HG02588 (cell line): ENCODE data around the gene PTPN6.

Source experiments
- ATAC-seq: cut with Tn5 transposase; IDR thresholded peaks from one replicate; pipeline ENCODE4 v1.9.1; 2021; ENCODE audit warnings: mild to moderate bottlenecking, moderate library complexity; ENCODE audit not compliant: unreplicated experiment

Gene PTPN6

DNA sequence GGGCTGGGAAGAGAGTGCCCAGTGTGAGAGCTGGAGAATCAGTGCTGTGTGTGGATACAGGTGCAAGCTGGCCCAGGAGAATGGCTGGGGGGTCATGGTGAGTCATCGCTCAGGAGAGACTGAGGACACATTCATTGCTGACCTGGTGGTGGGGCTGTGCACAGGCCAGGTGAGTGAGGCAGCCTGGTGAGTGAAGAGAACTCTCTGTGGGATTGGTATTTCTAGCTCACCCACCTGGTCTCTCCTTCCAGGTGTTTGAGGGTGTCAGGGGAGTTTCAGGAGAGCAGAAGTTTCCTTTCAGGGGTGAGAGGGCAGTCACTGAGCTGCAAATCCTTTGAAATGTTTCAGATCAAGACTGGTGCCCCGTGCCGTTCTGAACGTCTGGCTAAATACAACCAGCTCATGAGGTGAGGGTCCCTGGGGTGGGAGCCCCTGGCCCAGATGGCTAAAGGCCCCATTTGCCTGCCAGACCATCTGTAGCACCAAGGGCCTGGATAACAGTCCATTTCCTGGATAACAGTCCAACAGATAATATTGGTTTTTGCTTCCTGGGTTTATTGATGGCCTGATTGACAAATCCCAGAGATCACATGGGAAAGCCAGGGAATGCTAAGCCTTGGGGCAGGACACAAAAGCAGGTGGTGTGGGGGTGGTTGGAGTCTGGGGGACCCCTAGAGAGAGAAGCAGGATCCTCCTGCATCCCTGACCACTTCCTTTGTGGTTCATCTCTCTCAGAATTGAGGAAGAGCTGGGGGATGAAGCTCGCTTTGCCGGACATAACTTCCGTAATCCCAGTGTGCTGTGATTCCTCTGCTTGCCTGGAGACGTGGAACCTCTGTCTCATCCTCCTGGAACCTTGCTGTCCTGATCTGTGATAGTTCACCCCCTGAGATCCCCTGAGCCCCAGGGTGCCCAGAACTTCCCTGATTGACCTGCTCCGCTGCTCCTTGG is 28.9 kb upstream of the PTPN6 start:
- no peak for ATAC-seq

DNA sequence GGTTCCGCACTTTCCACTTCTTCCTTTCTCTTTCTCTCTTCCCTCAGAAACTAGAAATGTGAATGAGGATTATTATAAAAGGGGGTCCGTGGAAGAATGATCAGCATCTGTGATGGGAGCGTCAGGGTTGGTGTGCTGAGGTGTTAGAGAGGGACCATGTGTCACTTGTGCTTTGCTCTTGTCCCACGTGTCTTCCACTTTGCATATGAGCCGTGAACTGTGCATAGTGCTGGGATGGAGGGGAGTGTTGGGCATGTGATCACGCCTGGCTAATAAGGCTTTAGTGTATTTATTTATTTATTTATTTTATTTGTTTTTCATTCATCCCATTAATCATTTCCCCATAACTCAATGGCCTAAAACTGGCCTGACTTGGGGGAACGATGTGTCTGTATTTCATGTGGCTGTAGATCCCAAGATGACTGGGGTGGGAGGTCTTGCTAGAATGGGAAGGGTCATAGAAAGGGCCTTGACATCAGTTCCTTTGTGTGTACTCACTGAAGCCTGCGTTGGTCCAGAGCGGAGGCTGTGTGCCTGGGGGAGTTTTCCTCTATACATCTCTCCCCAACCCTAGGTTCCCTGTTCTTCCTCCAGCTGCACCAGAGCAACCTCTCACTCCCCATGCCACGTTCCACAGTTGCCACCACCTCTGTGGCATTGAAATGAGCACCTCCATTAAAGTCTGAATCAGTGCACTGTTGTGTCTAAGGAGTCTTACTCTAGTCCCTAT is 28.0 kb upstream of the PTPN6 start:
- no peak for ATAC-seq

DNA sequence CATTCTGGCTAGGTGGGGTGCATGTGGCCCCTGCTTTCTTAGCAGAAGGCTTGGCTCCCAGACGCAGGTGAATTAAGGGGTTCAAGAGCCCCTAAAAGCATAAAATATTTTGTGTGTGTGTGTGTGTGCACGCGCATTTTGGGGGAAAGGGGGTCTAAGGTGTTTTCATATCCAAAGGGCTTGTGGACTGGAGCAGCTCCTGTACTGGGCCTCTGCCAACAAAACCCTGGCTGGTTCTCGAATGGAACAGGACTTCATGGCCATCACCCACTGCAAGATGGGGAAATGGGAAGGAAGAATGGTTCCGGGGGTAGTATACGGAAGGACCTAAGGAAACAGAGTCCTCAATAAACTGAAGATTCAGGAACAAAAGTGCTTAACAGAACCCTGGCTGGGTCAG is 27.3 kb upstream of the PTPN6 start:
- ATAC-seq: no peak

DNA sequence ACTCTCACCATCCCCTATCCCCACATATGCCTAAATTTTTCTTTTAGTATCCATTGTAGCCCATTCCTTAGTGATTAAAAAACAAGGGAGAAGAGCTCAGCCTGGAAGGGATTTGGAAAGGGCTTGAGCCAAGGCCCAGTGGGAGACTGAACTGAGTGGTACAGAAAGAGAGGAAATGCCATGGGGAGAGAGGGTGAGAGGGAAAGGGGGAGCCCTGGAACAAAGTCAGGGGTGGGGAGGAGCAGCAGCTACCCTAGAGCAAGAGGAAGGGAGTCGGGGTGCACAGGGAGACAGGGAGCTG is 26.0 kb upstream of the PTPN6 start:
- ATAC-seq: no peak

DNA sequence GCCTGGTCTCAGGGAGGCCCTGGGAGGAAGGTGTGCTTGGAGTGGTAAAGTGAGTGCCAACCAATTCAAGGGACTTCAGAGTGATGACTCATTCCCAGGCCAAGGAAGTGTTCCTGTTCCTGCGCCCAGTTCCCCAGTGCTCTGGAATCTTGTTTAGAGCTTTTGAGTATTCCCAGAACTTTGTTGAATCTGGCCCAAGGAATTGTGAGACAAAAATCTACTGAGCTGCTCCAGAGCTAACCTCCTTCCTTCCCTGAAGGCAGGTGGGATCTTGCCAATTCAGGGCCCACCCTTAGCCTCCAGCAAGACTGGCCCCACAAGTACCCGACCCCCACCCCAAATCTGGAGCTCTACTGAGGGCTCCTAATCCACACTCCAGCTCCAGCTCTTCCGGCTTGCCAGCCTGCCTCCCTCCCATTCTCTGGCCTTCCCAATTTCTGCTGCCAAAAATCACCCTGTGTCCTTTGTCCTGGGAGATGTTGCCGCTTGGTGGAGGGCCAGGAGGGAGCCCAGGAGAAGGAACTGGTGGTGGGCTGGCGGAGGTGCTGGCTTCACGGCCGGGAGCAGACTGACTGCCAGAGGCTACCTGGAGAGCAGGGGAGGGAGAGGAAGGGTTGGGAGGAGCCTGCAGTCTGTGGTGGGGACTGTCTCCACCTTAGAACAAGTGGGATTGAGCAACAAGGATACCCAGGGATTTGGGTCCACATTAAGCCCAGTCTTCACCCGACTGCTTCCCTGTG is 25.4 kb upstream of the PTPN6 start:
- no peak for ATAC-seq

DNA sequence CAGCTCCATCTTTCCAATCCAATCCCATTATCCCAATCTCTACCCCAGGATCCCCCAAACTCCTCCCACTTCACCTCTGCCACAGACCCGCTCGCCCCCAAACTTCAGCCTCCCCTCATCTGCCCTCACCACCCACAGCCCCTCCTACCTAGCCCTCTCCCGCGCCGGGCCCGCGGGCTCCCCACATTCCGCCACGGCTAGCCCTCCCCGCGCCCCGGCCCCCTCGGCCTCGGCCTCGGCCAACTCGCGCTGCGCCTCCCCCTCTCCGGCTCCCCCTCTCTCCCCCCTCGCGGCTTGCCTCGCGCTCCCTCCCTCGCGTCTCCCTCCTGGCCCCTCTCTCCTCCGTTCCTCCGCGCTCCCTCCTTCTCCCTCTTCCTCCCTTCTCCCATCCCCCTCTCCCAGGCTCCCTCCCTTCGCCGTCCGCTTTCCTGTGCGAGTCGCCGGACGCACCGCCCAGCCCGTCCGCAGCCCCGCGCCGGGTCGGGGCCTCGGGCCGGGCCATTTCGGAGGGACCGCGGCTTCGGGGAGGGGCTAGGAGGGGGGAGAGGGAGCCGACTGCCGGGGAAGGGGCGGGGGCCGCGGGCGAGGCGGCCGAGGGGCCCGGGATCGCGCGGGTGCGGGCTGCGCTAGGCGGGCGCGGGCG is 23.7 kb upstream of the PTPN6 start, which contains the start of gene ATN1:
TSS of gene ATN1 (plus strand) at position 581 of the 643 bp plus-strand sequence. CDS start 6,043 bp downstream, outside the sequence.
- no peak for ATAC-seq

DNA sequence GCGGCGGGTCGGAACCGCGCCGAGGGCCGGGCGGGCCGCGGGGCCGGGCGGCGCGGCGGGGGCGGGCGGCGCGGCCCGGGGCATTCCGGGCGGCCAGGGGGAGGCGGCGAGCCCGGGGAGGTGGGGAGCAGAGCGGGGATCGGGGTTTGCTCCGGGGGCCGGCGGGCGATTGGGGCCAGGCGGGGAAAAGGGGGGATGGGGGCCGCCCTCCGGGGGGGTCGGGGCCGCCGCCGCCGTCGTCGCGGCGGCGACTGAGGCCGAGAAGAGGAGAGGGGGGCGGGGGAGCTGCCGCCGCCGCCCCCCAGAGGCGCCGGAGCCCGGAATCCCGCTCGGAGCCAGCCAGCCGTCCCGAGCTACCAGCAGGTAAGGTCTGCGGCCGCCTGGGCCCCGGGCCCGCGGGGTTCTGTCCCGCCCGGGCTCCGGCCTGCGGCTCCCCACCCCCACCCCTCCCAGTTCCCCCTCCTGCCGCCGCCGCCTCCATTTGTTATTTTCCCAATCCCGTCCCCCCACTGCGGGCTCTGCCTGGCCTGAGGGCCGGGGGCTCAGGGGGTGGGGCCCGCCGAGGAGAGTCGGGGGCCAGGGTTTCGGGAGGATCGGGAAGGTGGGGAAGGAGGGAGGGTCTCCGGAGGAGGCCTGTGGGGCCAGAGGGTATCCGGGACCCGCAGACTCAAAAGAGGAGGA is 23.0 kb upstream of the PTPN6 start:
- ATAC-seq: no peak

DNA sequence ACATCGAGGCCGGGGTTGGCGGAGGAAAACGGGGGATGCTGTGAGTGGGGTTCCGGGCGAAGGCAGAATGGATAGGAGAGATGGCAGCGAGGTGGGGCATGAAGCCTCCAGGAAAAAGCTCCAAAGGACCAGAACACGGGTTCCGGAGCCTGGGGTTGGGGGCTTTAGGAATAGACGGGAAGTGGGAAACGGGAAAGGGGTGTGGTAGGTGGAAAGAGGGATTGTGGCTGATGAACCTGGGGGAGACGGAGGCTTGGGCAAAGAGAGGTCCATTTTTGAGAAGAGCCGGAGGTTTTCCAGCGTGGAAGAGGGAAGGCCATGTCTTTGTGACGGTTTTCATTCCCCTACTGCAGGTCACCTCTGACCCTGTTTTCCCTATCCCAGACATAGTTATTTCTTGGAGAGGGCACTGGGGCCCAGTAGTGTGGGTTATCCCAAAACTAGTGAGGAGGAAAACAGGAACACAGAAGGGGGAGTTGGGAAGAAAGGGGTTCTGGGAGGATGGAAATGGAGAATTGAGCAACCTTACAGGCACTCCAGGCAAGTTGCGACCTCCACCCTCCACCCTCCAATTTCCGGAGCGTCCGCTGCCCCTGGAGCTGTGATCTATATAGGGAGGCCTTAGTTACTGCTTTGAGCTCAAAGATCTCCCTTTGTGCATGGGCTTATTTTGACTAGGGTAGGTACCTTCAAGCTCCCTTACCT is 22.3 kb upstream of the PTPN6 start:
- ATAC-seq: no peak

DNA sequence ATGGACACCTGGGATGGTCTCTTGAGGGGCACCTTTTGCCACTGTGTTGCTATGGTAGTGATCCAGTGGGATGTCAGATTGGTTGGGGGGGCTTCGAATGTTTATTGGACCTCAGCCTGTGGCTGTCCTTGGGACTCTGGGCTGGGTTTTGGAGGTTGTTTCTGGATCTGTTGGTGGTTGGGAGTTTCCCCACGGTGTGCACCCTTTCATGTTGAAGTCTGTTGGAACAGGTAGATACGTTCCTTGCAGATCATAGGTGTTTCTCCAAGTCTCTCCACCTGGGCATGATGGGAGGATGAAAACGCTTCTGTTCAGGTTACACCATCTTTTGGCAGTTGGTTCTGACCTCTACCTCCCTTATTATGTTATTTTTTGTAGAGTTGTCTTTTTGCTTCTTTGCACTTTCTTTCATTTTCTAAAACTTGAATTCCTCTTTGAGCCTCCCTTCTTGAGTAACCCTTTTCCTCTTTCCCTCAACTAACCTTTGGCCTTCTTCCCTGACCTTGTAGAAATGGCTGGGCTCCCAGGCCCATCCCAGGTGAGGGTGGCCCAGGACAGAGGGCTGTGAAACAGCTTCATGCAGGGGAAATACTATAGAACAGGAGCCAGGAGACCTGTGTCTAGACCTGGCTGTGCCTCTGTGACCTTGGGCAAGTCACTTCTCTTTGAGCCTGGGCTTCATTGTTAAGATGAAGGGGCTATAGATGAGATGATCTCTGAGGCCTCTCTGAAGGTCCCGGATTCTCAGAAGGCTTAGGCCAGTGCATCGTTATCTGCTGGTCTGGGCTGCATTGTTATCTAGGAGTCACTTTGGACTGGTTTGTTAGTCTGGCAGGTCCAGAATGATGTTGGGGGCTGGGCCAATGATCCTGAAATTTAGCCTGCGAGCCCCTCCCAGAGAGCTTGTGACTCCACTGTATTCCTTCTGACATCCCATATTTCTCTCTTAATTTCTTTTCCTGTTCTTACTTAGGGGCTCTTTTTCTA is 21.4 kb upstream of the PTPN6 start:
- no peak for ATAC-seq

DNA sequence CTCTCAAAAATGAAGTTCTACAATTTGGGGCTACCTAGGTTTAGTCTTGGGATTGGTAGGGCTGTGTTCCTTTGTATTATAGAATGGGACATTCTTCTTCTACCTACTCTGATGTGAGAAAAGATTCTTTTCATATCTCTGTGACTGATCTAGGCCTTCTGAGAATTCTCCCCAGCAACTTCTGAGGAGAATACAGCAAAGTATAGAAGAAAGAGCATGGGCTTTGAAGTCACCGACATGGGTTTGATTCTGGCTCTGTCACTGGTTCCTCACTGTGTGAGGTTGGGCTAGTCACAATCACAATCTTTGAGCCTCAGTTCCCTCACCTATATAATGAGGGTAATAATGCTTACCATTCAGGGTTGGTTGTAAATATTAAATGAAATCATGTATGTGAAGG is 18.4 kb upstream of the PTPN6 start:
- ATAC-seq: no peak

DNA sequence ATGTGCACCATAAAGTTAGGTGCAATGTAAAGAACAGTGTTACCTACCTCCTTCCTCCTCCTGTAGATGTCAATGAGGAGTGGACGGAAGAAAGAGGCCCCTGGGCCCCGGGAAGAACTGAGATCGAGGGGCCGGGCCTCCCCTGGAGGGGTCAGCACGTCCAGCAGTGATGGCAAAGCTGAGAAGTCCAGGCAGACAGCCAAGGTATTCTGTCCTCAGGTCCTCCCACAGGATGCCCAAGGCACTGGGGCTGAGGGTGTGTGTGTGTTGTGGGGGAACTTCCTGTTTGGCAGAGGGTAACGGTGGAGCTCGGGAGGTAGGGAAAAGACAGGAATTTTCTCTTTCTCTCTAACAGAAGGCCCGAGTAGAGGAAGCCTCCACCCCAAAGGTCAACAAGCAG is 17.0 kb upstream of the PTPN6 start:
- ATAC-seq: no peak

DNA sequence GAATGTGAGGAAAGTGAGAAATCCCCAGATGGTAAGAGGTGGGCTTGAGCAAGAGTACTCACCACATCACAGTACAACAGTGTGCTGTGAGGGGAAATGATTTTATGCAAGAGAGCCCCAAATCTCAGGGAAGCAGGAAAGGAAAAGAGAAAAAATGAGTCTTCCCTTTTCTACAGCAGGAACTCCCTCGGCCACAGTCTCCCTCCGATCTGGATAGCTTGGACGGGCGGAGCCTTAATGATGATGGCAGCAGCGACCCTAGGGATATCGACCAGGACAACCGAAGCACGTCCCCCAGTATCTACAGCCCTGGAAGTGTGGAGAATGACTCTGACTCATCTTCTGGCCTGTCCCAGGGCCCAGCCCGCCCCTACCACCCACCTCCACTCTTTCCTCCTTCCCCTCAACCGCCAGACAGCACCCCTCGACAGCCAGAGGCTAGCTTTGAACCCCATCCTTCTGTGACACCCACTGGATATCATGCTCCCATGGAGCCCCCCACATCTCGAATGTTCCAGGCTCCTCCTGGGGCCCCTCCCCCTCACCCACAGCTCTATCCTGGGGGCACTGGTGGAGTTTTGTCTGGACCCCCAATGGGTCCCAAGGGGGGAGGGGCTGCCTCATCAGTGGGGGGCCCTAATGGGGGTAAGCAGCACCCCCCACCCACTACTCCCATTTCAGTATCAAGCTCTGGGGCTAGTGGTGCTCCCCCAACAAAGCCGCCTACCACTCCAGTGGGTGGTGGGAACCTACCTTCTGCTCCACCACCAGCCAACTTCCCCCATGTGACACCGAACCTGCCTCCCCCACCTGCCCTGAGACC is 15.6 kb upstream of the PTPN6 start:
- no peak for ATAC-seq

DNA sequence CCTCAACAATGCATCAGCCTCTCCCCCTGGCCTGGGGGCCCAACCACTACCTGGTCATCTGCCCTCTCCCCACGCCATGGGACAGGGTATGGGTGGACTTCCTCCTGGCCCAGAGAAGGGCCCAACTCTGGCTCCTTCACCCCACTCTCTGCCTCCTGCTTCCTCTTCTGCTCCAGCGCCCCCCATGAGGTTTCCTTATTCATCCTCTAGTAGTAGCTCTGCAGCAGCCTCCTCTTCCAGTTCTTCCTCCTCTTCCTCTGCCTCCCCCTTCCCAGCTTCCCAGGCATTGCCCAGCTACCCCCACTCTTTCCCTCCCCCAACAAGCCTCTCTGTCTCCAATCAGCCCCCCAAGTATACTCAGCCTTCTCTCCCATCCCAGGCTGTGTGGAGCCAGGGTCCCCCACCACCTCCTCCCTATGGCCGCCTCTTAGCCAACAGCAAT is 14.9 kb upstream of the PTPN6 start:
- no peak for ATAC-seq

DNA sequence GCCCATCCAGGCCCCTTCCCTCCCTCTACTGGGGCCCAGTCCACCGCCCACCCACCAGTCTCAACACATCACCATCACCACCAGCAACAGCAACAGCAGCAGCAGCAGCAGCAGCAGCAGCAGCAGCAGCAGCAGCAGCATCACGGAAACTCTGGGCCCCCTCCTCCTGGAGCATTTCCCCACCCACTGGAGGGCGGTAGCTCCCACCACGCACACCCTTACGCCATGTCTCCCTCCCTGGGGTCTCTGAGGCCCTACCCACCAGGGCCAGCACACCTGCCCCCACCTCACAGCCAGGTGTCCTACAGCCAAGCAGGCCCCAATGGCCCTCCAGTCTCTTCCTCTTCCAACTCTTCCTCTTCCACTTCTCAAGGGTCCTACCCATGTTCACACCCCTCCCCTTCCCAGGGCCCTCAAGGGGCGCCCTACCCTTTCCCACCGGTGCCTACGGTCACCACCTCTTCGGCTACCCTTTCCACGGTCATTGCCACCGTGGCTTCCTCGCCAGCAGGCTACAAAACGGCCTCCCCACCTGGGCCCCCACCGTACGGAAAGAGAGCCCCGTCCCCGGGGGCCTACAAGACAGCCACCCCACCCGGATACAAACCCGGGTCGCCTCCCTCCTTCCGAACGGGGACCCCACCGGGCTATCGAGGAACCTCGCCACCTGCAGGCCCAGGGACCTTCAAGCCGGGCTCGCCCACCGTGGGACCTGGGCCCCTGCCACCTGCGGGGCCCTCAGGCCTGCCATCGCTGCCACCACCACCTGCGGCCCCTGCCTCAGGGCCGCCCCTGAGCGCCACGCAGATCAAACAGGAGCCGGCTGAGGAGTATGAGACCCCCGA is 14.3 kb upstream of the PTPN6 start:
- no peak for ATAC-seq

DNA sequence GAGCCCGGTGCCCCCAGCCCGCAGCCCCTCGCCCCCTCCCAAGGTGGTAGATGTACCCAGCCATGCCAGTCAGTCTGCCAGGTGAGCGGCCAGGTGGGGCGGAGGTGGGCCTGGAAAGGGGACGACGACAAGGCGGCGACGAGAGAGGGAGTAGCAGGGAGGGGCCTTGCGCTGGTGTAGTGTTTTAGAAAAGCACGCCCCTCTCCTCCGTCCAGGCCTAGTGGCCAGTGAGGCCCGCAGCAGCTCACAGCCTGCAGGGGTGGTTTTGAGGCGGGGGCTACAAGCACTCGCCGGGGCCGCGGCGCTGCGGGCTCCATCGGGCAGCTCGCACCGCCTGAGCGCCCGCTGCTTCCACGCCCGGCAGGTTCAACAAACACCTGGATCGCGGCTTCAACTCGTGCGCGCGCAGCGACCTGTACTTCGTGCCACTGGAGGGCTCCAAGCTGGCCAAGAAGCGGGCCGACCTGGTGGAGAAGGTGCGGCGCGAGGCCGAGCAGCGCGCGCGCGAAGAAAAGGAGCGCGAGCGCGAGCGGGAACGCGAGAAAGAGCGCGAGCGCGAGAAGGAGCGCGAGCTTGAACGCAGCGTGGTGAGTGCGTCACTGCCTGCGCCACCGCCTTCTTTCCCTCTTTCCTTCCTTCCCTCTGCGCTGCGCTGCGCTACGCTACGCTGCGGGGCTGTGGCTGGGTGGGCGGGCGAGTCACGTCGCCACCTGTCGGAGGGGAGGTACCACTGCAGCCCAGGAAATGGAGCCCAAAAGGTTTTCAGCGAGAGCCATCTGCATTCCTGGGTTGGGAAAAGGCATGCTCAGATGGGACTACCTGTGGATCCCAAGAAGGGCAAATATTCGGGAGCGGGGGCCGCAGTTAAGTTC is 13.4 kb upstream of the PTPN6 start:
- peak; percentile 85 for ATAC-seq
